Omental fat pad (tissue), 4 donors: ENCODE data around the gene DLEC1. TPM values are rescaled to one million over a fixed set of nuclear protein-coding genes. Genes with fewer than 3 reads are reported as not detected.

Source experiments
- ATAC-seq: fragments of 150-250 bp; one replicate; pipeline ENCODE4 v1.9.1; 2016; ENCODE audit warnings: mild to moderate bottlenecking, moderate library complexity; ENCODE audit not compliant: low FRiP score
- DNase-seq: peaks from one replicate; pipeline ENCODE4 v3.0.0-alpha.2; 2019; ENCODE audit warnings: low spot score
- CTCF ChIP-seq, 3 donors: fragments of 450-650 bp; IDR thresholded peaks; one replicate each; pipeline ENCODE4 v1.5.1; 2016 to 2017; ENCODE audit warnings: antibody characterized with exemption in 3 of 3, mild to moderate bottlenecking in 3 of 3, moderate library complexity in 2 of 3
- small RNA-seq: library from RNA; depleted of rRNA; stranded (forward); fragments of <200 nt; gene quantifications from one replicate; pipeline ENCODE3, GENCODE V24; 2016
- total RNA-seq, 4 donors: library from RNA; depleted of rRNA; stranded (reverse); fragments of >200 nt; gene quantifications; one replicate each; pipeline ENCODE4 v1.1.0, GENCODE V29; 2016

Gene DLEC1
- total RNA-seq, 4 donors from 2014 or later = 0.47 to 5.5 (median 1.4) TPM

- DNase-seq = no peak
Observed at GRCh38 chr3:38165722-38166387, 126.8 kb downstream of the DLEC1 start.

GRCh38 chr3:38167591-38167990, 128.6 kb downstream of the DLEC1 start:
- no peak for ATAC-seq
- DNase-seq = no peak
- no peak for TF ChIP-seq CTCF (IDR thresholded peaks at IDR 0.05)

More at GRCh38 chr3:38165722-38166387, 126.8 kb downstream of the DLEC1 start:
- TF ChIP-seq CTCF (IDR thresholded peaks at IDR 0.05) = no peak
- peak; percentile 20 for ATAC-seq

- DNase-seq = no peak
- no peak for ATAC-seq
- TF ChIP-seq CTCF (IDR thresholded peaks at IDR 0.05) = no peak
Observed at GRCh38 chr3:38168151-38169026, 129.4 kb downstream of the DLEC1 start.

GRCh38 chr3:38169027-38169317, 130.0 kb downstream of the DLEC1 start:
- DNase-seq = no peak
- no peak for ATAC-seq
- no peak for TF ChIP-seq CTCF (IDR thresholded peaks at IDR 0.05)

GRCh38 chr3:38170722-38171121, 131.7 kb downstream of the DLEC1 start:
- no peak for DNase-seq
- no peak for ATAC-seq
- TF ChIP-seq CTCF (IDR thresholded peaks at IDR 0.05) = no peak

- no peak for DNase-seq
- no peak for TF ChIP-seq CTCF (IDR thresholded peaks at IDR 0.05)
- ATAC-seq = no peak
Observed at GRCh38 chr3:38171622-38172021, 132.6 kb downstream of the DLEC1 start.

Small RNA genes lying within 50 kb of the gene (small RNA-seq; reads per million reads assigned to genes)
- gene RF00019 = not detected

Other genes starting within 250 kb of the DLEC1 start
- 10 to 100 TPM; 23.9 to 41.8 (median 33.2) TPM for gene CTDSPL, start 177.3 kb upstream of the DLEC1 start, total RNA-seq
- 10 to 100 TPM in 1 of 4 donors, 1 to 10 TPM in 3; 4.4 to 15.0 (median 5.6) TPM for gene VILL, start 48.4 kb upstream of the DLEC1 start, total RNA-seq
- 10 to 100 TPM; 12.5 to 24.4 (median 19.0) TPM for gene PLCD1, start 9.6 kb upstream of the DLEC1 start, total RNA-seq
- 10 to 100 TPM; 48.1 to 69.5 (median 62.5) TPM for gene ACAA1, start 97.9 kb downstream of the DLEC1 start, total RNA-seq
- gene MYD88, start 99.5 kb downstream of the DLEC1 start, total RNA-seq = 10 to 100 TPM; 37.6 to 78.0 (median 53.6) TPM
- gene OXSR1, start 126.3 kb downstream of the DLEC1 start, total RNA-seq = 10 to 100 TPM; 29.8 to 51.7 (median 45.5) TPM
- gene SLC22A13, start 226.6 kb downstream of the DLEC1 start, total RNA-seq = 1 to 10 TPM in 1 of 4 donors, under 1 TPM in 3; 0.48 to 2.5 (median 0.94) TPM
- gene SLC22A14, start 243.1 kb downstream of the DLEC1 start, total RNA-seq = under 1 TPM in 2 of 4 donors, not detected in 2; 0.24 to 0.65 TPM